AG04449 (cell line): ENCODE data around the gene G6PD.

Experiments
- CTCF ChIA-PET: fragments of 350-600 bp; formaldehyde crosslinking; extraction: SDS; loops from one replicate; lab custom pipeline; 2021; ENCODE audit warnings: antibody characterized with exemption; lab: Yijun Ruan, JAX
- POLR2A ChIA-PET: fragments of 400-600, 350-600 bp; formaldehyde crosslinking; extraction: SDS; loops from one replicate; lab custom pipeline; 2020; ENCODE audit warnings: antibody characterized with exemption, inconsistent platforms; lab: Yijun Ruan, JAX
- DNase-seq: peaks from one replicate; pipeline ENCODE4 v3.0.0-alpha.2; 2010; ENCODE audit warnings: low read depth, low spot score
- H3K4me3 ChIP-seq: 2 replicates; pipeline ENCODE4 v1.5.1; 2011; ENCODE audit warnings: low read depth, mild to moderate bottlenecking, control low read depth, low read length
- CTCF ChIP-seq: IDR thresholded peaks from one replicate; pipeline ENCODE4 v1.5.1; 2011; ENCODE audit warnings: mild to moderate bottlenecking, moderate library complexity, low read length, control low read depth, inconsistent platforms; ENCODE audit not compliant: insufficient read depth; ENCODE audit errors: missing control alignments

The G6PD gene

GRCh38 chrX:154486052-154486395 is 60.6 kb downstream of the G6PD start:
- POLR2A ChIA-PET: interaction anchor here (0.6 to 1.1 kb wide), 3 partner anchors 20 to 88 kb away, joined by 3 read pairs; partner anchors contain the start of gene RPL10

GRCh38 chrX:154485150-154486051 is 61.2 kb downstream of the G6PD start:
- no peak for DNase-seq
- POLR2A ChIA-PET: interaction anchor here (0.6 to 1.1 kb wide), 4 partner anchors 12 to 87 kb away, joined by 3 read pairs; partner anchors contain the start of gene RPL10

More at GRCh38 chrX:154486052-154486395, 60.6 kb downstream of the G6PD start:
- CTCF ChIA-PET: interaction anchor here (1.0 to 2.5 kb wide), 3 partner anchors 10 to 50 kb away, joined by 4 to 9 read pairs (median 5); no protein-coding TSS in a partner anchor
- DNase-seq: no peak
- TF ChIP-seq CTCF: no peak
- peak overlapping the region; percentile 63 for H3K4me3 ChIP-seq

GRCh38 chrX:154484255-154485149 is 62.1 kb downstream of the G6PD start:
- CTCF ChIA-PET: interaction anchor here (1.5 to 2.5 kb wide), 2 partner anchors 8 to 51 kb away, joined by 5 to 9 read pairs; no protein-coding TSS in a partner anchor
- POLR2A ChIA-PET: interaction anchor here (0.8 kb wide), 1 partner anchor 11 kb away, joined by 3 read pairs; no protein-coding TSS in a partner anchor
- DNase-seq: no peak
- no peak overlapping the region for H3K4me3 ChIP-seq
- no peak for TF ChIP-seq CTCF

More at GRCh38 chrX:154485150-154486051, 61.2 kb downstream of the G6PD start:
- CTCF ChIA-PET: interaction anchor here (1.0 to 2.5 kb wide), 3 partner anchors 9 to 51 kb away, joined by 4 to 9 read pairs (median 5); no protein-coding TSS in a partner anchor
- peak overlapping the region; percentile 63 for H3K4me3 ChIP-seq
- TF ChIP-seq CTCF: no peak

GRCh38 chrX:154483325-154483724 is 63.3 kb downstream of the G6PD start:
- CTCF ChIA-PET: interaction anchor here (0.6 kb wide), 1 partner anchor 43 kb away, joined by 3 read pairs; no protein-coding TSS in a partner anchor
- POLR2A ChIA-PET: no interaction called here

GRCh38 chrX:154482786-154483185 is 63.9 kb downstream of the G6PD start:
- no peak for TF ChIP-seq CTCF
- ChIA-PET POLR2A (no interaction called here), CTCF (interaction anchor here (0.6 kb wide), 1 partner anchor 44 kb away, joined by 3 read pairs; no protein-coding TSS in a partner anchor)
- H3K4me3 ChIP-seq: no peak overlapping the region
- no peak for DNase-seq

More at GRCh38 chrX:154483325-154483724, 63.3 kb downstream of the G6PD start:
- H3K4me3 ChIP-seq: no peak overlapping the region
- TF ChIP-seq CTCF: no peak
- DNase-seq: no peak
